Fibroblast of lung (primary cell): ENCODE results near the gene KCNH1. TPM values are rescaled to one million over a fixed set of nuclear protein-coding genes. Genes with fewer than 3 reads are reported as not detected.
A peak's percentile ranks its signal among the peaks of the same experiment; 100 is the strongest.

Experiments used
- DNase-seq, 2 donors: peaks; one replicate each; pipeline versions ENCODE4 v3.0.0 to v3.0.0-alpha.2; 2010; ENCODE audit warnings: low read depth in 2 of 2
- H2AFZ ChIP-seq: 2 replicates; pipeline ENCODE4 v1.5.1; 2012; ENCODE audit warnings: low read length, control low read depth, inconsistent platforms
- H3K27ac ChIP-seq: 2 replicates; pipeline ENCODE4 v1.5.1; 2011; ENCODE audit warnings: low read length, control low read depth; ENCODE audit not compliant: insufficient read depth
- H3K27me3 ChIP-seq: 2 replicates; pipeline ENCODE4 v1.5.1; 2011; ENCODE audit warnings: mild to moderate bottlenecking, low read length; ENCODE audit not compliant: control insufficient read depth, insufficient read depth
- H3K36me3 ChIP-seq: 2 replicates; pipeline ENCODE4 v1.5.1; 2011; ENCODE audit warnings: low read length; ENCODE audit not compliant: control insufficient read depth, insufficient read depth
- H3K4me1 ChIP-seq: 2 replicates; pipeline ENCODE4 v1.5.1; 2011; ENCODE audit warnings: low read length; ENCODE audit not compliant: control insufficient read depth, insufficient read depth; ENCODE audit errors: extremely low read depth
- H3K4me2 ChIP-seq: 2 replicates; pipeline ENCODE4 v1.5.1; 2011; ENCODE audit warnings: low read length, control low read depth; ENCODE audit not compliant: insufficient read depth; ENCODE audit errors: extremely low read depth
- H3K4me3 ChIP-seq, 4 experiments: fragments of 200-600 bp in 1 of 4; sonication (generic) in 1 of 4; replicated peaks in 1 of 4; 2 replicates each; pipeline ENCODE4 v1.5.1; 2011 to 2016; ENCODE audit warnings: low read length in 4 of 4, low read depth in 3 of 4, mild to moderate bottlenecking in 3 of 4, control low read depth in 2 of 4, inconsistent platforms in 1 of 4, mixed read lengths in 1 of 4; ENCODE audit not compliant: insufficient read depth in 1 of 4; ENCODE audit errors: control extremely low read depth in 1 of 4
- H3K79me2 ChIP-seq: 2 replicates; pipeline ENCODE4 v1.5.1; 2012; ENCODE audit warnings: mild to moderate bottlenecking, low read length, inconsistent platforms; ENCODE audit not compliant: control insufficient read depth, insufficient read depth
- H3K9ac ChIP-seq: 2 replicates; pipeline ENCODE4 v1.5.1; 2011; ENCODE audit warnings: mild to moderate bottlenecking, low read length, control low read depth; ENCODE audit not compliant: insufficient read depth
- H3K9me3 ChIP-seq: 2 replicates; pipeline ENCODE4 v1.5.1; 2012; ENCODE audit warnings: low read depth, low read length; ENCODE audit not compliant: control insufficient read depth, insufficient read depth
- H4K20me1 ChIP-seq: 2 replicates; pipeline ENCODE4 v1.5.1; 2011; ENCODE audit warnings: low read length; ENCODE audit not compliant: control insufficient read depth, insufficient read depth; ENCODE audit errors: extremely low read depth
- EZH2 ChIP-seq: IDR thresholded peaks from 2 replicates; pipeline ENCODE4 v1.5.1; 2012; ENCODE audit warnings: low read length, control low read depth, mild to moderate bottlenecking; ENCODE audit errors: missing control alignments
- polyA plus RNA-seq, 2 donors: library from polyadenylated mRNA; depleted of rRNA in 1 of 2; stranded (reverse) in 1 of 2; unstranded in 1 of 2; fragments of >200 nt; gene quantifications; 2 replicates each; pipeline ENCODE4 v1.2.1, GENCODE V29; 2011 to 2012; ENCODE audit warnings: missing spikeins in 1 of 2
- total RNA-seq: library from RNA; depleted of rRNA; stranded (reverse); fragments of >200 nt; gene quantifications from 2 replicates; pipeline ENCODE4 v1.2.1, GENCODE V29; 2014
- TF ChIP-seq, protein P1 (sequence below), 2 donors: IDR thresholded peaks in 1 of 2; conservative IDR thresholded peaks in 1 of 2; 1 replicate in 1 of 2; 2 replicates in 1 of 2; pipeline ENCODE4 v1.5.1; 2011 to 2012; ENCODE audit warnings: low read length in 2 of 2, control low read depth in 1 of 2, inconsistent platforms in 1 of 2, low read depth in 1 of 2, mild to moderate bottlenecking in 1 of 2

Gene KCNH1
- total and polyA plus RNA-seq, 2 donors (not counting 1 experiment from before 2014, with no cell fraction given), result 0.17 to 1.5 TPM

DNA sequence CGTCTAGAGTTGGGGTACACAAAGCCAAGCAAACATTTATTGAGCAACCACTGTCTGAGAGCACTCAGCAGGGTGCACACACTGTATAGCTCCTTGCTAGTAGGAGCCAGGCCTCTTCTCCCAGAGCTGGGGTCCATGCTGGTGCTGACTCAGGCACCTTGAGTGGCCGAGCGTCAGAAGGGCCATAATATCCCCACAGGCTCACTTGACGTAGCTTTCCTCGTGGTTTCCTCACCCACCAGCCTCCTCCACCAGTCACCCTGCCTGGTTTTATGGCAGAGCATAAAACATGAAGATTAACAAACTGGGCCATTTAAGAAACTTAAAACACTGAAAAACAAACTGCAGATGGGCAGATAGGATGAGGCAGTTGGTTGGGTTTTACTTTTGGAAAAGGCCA is 443.7 kb downstream of the KCNH1 start:
- Histone ChIP-seq H3K27ac (no peak overlapping the region), H3K79me2 (no peaks in the 10 kb centered on the region), H2AFZ (no peak overlapping the region), H3K4me1 (peaks cover 3% of the 10 kb centered on the region), H3K9me3 (no peaks in the 10 kb centered on the region), H3K27me3 (no peaks in the 10 kb centered on the region), H3K9ac (no peak overlapping the region), H3K4me3 (no peak overlapping the region), H3K36me3 (no peaks in the 10 kb centered on the region), H4K20me1 (no peaks in the 10 kb centered on the region), H3K4me2 (no peak overlapping the region)
- TF ChIP-seq EZH2, result no peak
- DNase-seq, result peak in 1 of 2 donors; percentile 50

DNA sequence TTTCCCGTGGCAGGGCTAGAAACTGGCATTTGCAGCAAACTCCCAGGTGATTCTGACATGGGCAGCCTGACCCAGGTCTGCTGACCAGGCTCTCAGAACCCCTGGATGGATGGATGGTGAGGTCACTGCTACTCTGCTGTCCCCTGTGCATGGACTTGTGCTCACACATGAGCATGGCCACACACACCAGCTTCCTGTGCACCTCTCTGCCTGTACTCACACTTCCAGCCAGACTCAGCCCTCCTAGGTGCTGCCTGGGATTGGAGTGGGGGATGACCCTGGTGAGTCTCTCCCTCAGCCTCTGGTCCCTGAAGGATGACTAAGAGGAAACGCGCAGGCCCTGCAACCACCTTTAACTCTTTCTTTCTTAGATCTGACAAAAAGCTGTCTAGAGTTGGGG is 444.1 kb downstream of the KCNH1 start:
- Histone ChIP-seq H3K27me3 (no peaks in the 10 kb centered on the region), H3K9ac (no peak overlapping the region), H4K20me1 (no peaks in the 10 kb centered on the region), H2AFZ (no peak overlapping the region), H3K9me3 (no peaks in the 10 kb centered on the region), H3K79me2 (no peaks in the 10 kb centered on the region), H3K36me3 (no peaks in the 10 kb centered on the region), H3K27ac (no peak overlapping the region), H3K4me2 (no peak overlapping the region), H3K4me3 (no peak overlapping the region), H3K4me1 (peaks cover 3% of the 10 kb centered on the region)
- DNase-seq, result peak in 1 of 2 donors; percentile 32
- no peak for TF ChIP-seq EZH2
- TF ChIP-seq, protein P1, sequence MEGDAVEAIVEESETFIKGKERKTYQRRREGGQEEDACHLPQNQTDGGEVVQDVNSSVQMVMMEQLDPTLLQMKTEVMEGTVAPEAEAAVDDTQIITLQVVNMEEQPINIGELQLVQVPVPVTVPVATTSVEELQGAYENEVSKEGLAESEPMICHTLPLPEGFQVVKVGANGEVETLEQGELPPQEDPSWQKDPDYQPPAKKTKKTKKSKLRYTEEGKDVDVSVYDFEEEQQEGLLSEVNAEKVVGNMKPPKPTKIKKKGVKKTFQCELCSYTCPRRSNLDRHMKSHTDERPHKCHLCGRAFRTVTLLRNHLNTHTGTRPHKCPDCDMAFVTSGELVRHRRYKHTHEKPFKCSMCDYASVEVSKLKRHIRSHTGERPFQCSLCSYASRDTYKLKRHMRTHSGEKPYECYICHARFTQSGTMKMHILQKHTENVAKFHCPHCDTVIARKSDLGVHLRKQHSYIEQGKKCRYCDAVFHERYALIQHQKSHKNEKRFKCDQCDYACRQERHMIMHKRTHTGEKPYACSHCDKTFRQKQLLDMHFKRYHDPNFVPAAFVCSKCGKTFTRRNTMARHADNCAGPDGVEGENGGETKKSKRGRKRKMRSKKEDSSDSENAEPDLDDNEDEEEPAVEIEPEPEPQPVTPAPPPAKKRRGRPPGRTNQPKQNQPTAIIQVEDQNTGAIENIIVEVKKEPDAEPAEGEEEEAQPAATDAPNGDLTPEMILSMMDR (conservative IDR thresholded peaks at IDR 0.05 in 1 of 2, IDR thresholded peaks at IDR 0.05 in 1 of 2; ENCODE audit: low read depth in 1 of 2, low read length in 2 of 2), result no peak

DNA sequence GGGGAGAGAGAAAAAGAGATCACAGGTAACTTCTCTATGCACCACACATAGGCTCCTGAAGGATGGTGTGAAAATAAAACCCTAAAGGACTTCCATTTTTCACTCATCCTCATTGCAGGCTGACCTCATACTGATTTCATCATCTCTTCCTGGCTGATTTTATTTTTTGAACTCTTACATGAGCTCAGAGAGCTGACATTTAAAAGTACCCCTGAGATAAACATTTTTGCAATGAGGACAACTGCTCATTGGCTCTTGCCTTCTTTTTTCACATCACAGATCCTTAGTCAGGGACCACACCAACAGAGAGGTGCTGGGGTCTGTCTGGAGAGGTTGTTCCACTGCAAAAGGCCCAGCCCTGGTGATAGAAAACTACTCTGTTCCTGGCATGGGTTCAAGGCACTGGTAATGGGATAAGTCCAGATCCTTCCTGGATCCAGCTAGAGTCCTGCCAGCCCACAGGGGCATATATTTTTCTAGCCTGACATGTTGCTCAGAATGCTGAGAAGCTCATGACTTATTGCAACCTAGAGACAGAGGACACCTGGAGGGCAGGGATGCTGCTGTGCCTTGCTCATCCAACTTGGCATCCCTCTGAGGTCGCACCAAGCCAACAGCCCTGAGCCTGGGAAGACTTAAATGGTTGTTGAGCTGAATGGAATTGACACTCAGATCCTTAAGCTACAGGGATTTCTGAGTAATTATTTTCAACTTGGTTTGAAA is 445.3 kb downstream of the KCNH1 start:
- Histone ChIP-seq H3K4me2 (no peak overlapping the region), H3K27ac (no peak overlapping the region), H2AFZ (no peak overlapping the region), H3K4me3 (no peak overlapping the region), H3K79me2 (no peaks in the 10 kb centered on the region), H3K9me3 (no peaks in the 10 kb centered on the region), H3K9ac (no peak overlapping the region), H4K20me1 (no peaks in the 10 kb centered on the region), H3K27me3 (no peaks in the 10 kb centered on the region), H3K4me1 (peaks cover 3% of the 10 kb centered on the region), H3K36me3 (no peaks in the 10 kb centered on the region)
- no peak for TF ChIP-seq EZH2
- TF ChIP-seq, protein P1 (conservative IDR thresholded peaks at IDR 0.05 in 1 of 2, IDR thresholded peaks at IDR 0.05 in 1 of 2; ENCODE audit: low read depth in 1 of 2, low read length in 2 of 2), result no peak
- peak; percentile 9 to 30 for DNase-seq
